SK-N-SH treated with all-trans-retinoic acid at 6 μM for 48 hours (cell line): ENCODE data around the gene CCDC78.

ENCODE experiments used
- ESRRG ChIP-seq: fragments of 250-450 bp; sonication (Bioruptor Pico); IDR thresholded peaks from 2 replicates; pipeline ENCODE4 v1.6.1; 2021; ENCODE audit warnings: mild to moderate bottlenecking
- GLIS3 ChIP-seq: fragments of 250-450 bp; sonication (Bioruptor Pico); IDR thresholded peaks from 2 replicates; pipeline ENCODE4 v1.5.0; 2020; ENCODE audit warnings: mild to moderate bottlenecking, moderate library complexity
- PATZ1 ChIP-seq: fragments of 250-450 bp; sonication (Bioruptor Pico); IDR thresholded peaks from 2 replicates; pipeline ENCODE4 v1.8.0; 2020; ENCODE audit warnings: mild to moderate bottlenecking, moderate library complexity, borderline replicate concordance

- TF ChIP-seq GLIS3 (CRISPR knock-in tag) (no peak), PATZ1 (no peak), ESRRG (no peak)
Observed at GRCh38 chr16:695355-696089, 30.7 kb downstream of the CCDC78 start.
